HUDEP-2 (cell line): Measurements from ENCODE around the gene SCO1.

ENCODE experiments used
- DNase-seq, 76 experiments: peaks; one replicate each; lab custom pipeline; 2025; ENCODE audit not compliant: unreplicated experiment in 76 of 76; lab: John Stamatoyannopoulos, UW

Gene SCO1

DNA sequence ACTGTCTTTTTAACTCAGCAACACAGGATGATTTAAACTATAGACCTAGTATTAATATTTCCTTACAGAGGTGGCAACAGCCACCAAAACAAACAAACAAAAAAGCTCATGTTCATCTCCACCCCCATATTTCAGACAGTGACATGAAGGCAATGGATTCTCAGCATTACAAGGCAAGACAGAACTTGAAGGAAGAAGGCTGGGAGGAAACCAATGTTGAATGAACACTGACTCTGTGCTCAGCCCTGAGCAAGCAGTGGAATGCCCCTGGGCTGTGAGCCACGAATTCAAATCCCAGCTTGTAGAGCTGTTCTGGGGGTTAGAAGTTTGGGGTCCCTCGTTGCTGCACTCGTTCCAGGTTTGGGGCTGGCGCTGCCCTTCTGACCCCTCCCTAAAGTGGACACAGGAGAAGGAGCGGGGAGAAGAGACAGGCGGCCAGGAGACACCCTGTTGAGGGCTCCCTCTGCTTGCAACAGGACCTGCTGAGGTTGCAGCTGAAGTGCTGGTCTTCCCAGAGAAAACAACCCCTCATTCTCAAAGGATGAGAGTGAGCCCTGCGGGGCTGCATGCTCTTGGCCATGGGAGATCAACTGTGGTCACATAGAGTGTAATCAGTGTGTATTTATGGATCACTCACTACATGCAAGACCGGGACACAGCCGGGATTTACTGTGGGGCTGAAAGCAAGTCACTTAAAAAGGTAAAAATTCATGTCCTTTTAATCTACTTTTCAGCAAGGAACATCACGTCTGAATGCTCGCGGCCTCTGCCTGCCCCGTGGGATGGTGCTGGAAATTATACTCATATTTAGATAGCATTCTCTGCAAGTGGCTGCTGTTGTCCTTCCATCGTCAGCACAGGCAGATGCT lies 74.5 kb downstream of the SCO1 start:
- DNase-seq = no peak
